Hepatic stellate cell (primary cell): ENCODE results near the gene NR1D2.
"Not testable (repeated sequence)": the region's sequence is repeated elsewhere in the genome, so short reads cannot be mapped to it uniquely, and the experiment has no call there.

Source experiments
- DNase-seq: peaks from one replicate; pipeline ENCODE4 v3.0.0; 2011; ENCODE audit warnings: low spot score

Gene NR1D2

GRCh38 chr3:24005669-24006068 is 60.6 kb downstream of the NR1D2 start:
- no peak for DNase-seq

- not testable (repeated sequence) for DNase-seq
Measured at GRCh38 chr3:24010834-24011233, 65.7 kb downstream of the NR1D2 start.

- DNase-seq = no peak
Measured at GRCh38 chr3:24012589-24013269, 67.6 kb downstream of the NR1D2 start.

DNA sequence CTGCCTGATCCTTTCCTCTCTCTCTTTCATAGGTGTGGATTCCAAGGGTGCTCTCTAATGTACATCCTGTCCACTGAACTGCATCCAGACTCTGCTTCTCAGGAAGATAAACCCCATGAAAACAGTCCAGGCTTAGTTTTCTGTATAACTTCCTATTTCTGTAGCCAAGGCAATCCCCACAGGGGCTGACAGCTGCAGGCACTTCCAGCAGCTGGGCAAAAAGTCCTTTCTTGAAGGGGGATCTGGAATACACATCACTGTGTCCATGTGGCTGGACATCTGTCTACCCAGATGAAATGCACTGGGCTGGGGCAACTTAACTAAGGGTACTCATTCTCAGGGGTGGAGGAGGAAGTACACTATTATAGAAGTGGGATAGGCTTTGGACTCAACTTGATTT is 72.2 kb downstream of the NR1D2 start:
- no peak for DNase-seq

GRCh38 chr3:24018784-24019570 is 73.9 kb downstream of the NR1D2 start:
- DNase-seq = no peak

DNA sequence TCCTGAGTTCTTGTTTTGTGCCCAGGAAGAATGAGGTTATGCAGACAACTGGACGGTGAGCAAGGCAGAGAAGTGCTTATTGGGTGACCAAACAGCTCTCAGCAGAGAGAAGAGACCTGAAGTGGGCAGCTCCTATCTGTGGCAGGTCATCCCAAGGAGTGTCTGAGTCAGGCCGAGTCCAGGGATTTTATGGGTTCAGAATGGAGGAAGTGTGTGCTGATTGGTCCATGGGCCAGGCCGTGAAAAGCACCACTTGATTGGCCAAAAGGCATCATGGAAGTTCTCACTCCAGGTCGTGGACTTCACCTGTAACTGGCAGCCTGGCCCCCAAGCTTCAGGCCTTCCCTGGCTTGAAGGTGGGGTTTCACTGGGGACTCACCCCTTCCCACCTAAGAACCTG is 74.5 kb downstream of the NR1D2 start:
- DNase-seq = no peak

DNA sequence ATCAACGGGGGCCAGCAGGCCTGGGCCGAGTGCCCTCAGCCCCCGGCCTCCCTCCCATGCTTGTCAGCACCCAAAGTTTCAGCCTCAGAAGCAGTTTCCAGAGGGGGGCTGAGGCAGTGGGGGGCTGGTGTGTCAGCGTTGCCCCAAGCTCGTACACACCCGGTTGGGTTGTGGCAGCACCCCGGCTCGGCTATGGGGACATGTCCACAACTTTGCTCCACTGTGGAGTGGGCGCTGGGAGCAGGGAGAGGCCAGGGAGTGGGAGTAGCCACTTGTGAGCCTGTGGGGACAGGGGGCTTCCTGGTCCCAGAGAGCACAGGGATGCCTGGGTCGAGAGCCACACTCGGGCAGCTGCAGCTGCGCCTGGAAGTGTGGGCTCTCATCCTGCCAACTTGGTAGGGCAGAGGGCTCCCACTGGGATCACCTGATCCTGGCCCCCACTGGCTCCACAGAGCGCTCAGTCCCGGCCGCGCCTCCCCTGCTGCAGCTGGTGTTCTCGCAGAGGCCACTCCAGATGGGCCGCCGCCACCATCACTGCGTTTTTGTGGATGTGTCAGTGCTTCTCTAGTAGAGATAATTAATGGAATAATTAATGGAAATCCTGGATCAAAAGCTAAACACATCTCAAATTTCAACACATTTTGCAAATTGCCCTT is 75.1 kb downstream of the NR1D2 start:
- no peak for DNase-seq

DNA sequence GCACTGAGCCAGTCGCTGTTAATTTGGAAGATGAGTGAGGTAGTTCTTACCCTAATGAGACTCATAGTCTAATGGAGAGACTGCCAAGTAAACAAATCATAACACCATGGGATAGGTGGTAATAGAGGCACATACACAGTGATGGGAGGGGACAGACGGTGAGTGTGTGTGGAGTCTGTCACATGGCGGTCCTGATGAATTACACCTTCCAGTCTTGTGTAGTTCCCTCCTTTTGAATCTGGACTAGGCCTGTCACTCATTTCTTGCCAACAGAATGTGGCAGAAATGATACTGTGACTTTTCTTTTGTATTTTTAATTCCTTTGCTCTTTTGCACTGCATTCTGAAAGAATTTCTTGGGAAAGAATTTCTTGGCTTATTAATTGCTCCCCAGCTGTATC is 78.1 kb downstream of the NR1D2 start:
- no peak for DNase-seq

DNA sequence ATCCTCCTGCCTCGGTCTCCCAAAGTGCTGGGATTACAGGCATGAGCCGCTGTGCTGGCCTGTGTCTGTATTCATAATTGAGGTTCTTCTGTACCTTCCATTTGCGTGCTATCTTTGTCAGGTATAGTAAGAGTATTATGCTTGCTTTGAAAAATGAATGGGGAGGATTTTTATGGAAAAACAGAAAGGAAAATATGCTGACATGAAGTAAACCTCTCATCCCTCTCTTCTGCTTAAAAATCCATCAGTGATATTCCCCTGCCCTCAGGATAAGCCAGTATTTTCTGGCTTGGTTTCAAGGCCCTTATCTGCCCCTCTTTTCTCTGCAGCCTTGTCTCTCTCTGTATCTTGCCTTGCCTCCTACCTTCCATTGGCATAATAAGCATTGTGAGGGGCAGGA is 80.7 kb downstream of the NR1D2 start:
- no peak for DNase-seq

- not testable (repeated sequence) for DNase-seq
Measured at GRCh38 chr3:24026665-24027064, 81.6 kb downstream of the NR1D2 start.

DNA sequence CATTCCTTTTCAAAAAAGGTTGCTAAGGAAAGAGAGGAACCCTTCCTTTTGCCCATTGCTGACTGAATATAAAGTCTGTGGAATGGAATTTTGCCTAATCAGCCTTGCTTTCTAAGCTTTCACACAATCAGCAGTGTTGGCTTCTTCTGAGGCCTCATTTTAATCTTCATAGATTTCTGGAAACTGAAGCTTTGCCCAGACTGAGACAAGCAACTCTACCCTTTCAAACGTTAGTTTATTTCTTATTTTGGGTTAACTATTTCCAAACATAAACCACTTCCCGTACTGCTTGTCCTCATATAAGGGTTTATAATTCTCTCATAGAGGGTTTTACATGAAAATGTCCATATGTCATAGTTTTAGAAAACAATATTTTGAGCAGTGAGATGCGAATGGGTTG is 82.9 kb downstream of the NR1D2 start:
- no peak for DNase-seq
